B cell (primary cell): ENCODE results near the gene ERC2. TPM values are rescaled to one million over a fixed set of nuclear protein-coding genes. Genes with fewer than 3 reads are reported as not detected.

ENCODE experiments used
- ATAC-seq: fragments of 200-7000 bp; cut with Tn5 transposase; one replicate; pipeline ENCODE4 v1.10.0; 2021; ENCODE audit warnings: low read depth, mild to moderate bottlenecking, moderate number of reproducible peaks, moderate library complexity
- CTCF ChIA-PET: fragments of 350-600 bp; sonication (Branson Sonifier 250); formaldehyde crosslinking; loops from one replicate; lab custom pipeline; 2021; ENCODE audit warnings: antibody characterized with exemption, inconsistent platforms; lab: Charles Lee
- POLR2A ChIA-PET: fragments of 350-600 bp; sonication (Branson Sonifier 250); formaldehyde crosslinking; loops from one replicate; lab custom pipeline; 2021; ENCODE audit warnings: antibody characterized with exemption; lab: Charles Lee
- DNase-seq: peaks from one replicate; pipeline ENCODE4 v3.0.0; 2013
- H2AFZ ChIP-seq: 2 replicates; pipeline ENCODE4 v1.6.1; 2012; ENCODE audit warnings: mild to moderate bottlenecking, low read depth, low read length; ENCODE audit not compliant: insufficient read depth, poor library complexity, severe bottlenecking
- H3K27ac ChIP-seq, 2 donors: 1 replicate in 1 of 2; 2 replicates in 1 of 2; pipeline ENCODE4 v1.5.1; 2012 to 2013; ENCODE audit warnings: low read length in 2 of 2, mild to moderate bottlenecking in 2 of 2, moderate library complexity in 1 of 2
- H3K27me3 ChIP-seq, 4 experiments: fragments of 200-600 bp in 1 of 4; sonication (generic) in 1 of 4; replicated peaks in 1 of 4; 1 replicate in 2 of 4; 2 replicates in 2 of 4; pipeline versions ENCODE4 v1.6.1 to v1.7.0; 2013 to 2016; ENCODE audit warnings: low read length in 3 of 4, mild to moderate bottlenecking in 2 of 4, mixed read lengths in 1 of 4, moderate library complexity in 1 of 4; ENCODE audit not compliant: insufficient read depth in 4 of 4, control insufficient read depth in 3 of 4; ENCODE audit errors: control extremely low read depth in 1 of 4
- H3K36me3 ChIP-seq, 2 experiments: replicated peaks in 1 of 2; 1 replicate in 1 of 2; 2 replicates in 1 of 2; pipeline versions ENCODE4 v1.6.1 to v1.7.1; 2013; ENCODE audit warnings: low read length in 1 of 2; ENCODE audit not compliant: insufficient read depth in 2 of 2, control insufficient read depth in 1 of 2; ENCODE audit errors: control extremely low read depth in 1 of 2, extremely low read depth in 1 of 2
- H3K4me1 ChIP-seq, 2 donors: fragments of 200-600 bp in 1 of 2; sonication (generic) in 1 of 2; 1 replicate in 1 of 2; 2 replicates in 1 of 2; pipeline versions ENCODE4 v1.5.1 to v1.6.1; 2013 to 2017; ENCODE audit warnings: low read length in 2 of 2; ENCODE audit not compliant: control insufficient read depth in 2 of 2, insufficient read depth in 2 of 2
- H3K4me2 ChIP-seq: replicated peaks from 2 replicates; pipeline ENCODE3; 2012; ENCODE audit warnings: mild to moderate bottlenecking, low read depth, low read length; ENCODE audit not compliant: poor library complexity, severe bottlenecking
- H3K4me3 ChIP-seq, 5 experiments: fragments of 200-600 bp in 1 of 5; sonication (generic) in 1 of 5; 1 replicate in 3 of 5; 2 replicates in 2 of 5; pipeline versions ENCODE4 v1.5.1 to v1.7.0; 2011 to 2016; ENCODE audit warnings: low read length in 4 of 5, mild to moderate bottlenecking in 4 of 5, low read depth in 2 of 5, control low read depth in 1 of 5, moderate library complexity in 1 of 5; ENCODE audit not compliant: insufficient read depth in 1 of 5; ENCODE audit errors: control extremely low read depth in 1 of 5, extremely low read depth in 1 of 5
- H3K79me2 ChIP-seq: fragments of 200-600 bp; sonication (generic); one replicate; pipeline ENCODE4 v1.6.0; 2016; ENCODE audit warnings: low read length; ENCODE audit not compliant: control insufficient read depth, insufficient read depth
- H3K9ac ChIP-seq: fragments of 200-600 bp; sonication (generic); 2 replicates; pipeline ENCODE4 v1.6.1; 2017; ENCODE audit warnings: mild to moderate bottlenecking, low read length, moderate library complexity
- H3K9me3 ChIP-seq, 3 donors: one replicate each; pipeline versions ENCODE4 v1.6.1 to v1.7.1; 2013; ENCODE audit warnings: low read length in 2 of 3; ENCODE audit not compliant: control insufficient read depth in 2 of 3, insufficient read depth in 1 of 3; ENCODE audit errors: control extremely low read depth in 1 of 3
- H4K20me1 ChIP-seq: 2 replicates; pipeline ENCODE4 v1.6.0; 2012; ENCODE audit warnings: mild to moderate bottlenecking, low read length; ENCODE audit not compliant: insufficient read depth, control insufficient read depth, poor library complexity, severe bottlenecking
- H3K27ac Mint-ChIP-seq: one replicate; pipeline ENCODE4 v1.8.0; 2021; ENCODE audit warnings: mixed read lengths
- H3K27me3 Mint-ChIP-seq: one replicate; pipeline ENCODE4 v1.8.0; 2021; ENCODE audit warnings: mixed read lengths
- H3K4me1 Mint-ChIP-seq: one replicate; pipeline ENCODE4 v1.8.0; 2021; ENCODE audit warnings: mixed read lengths
- H3K4me3 Mint-ChIP-seq: one replicate; pipeline ENCODE4 v1.8.0; 2021; ENCODE audit warnings: mixed read lengths
- H3K9me3 Mint-ChIP-seq: one replicate; pipeline ENCODE4 v1.8.0; 2022; ENCODE audit warnings: mixed read lengths; ENCODE audit not compliant: insufficient read depth
- CTCF ChIP-seq: fragments of 200-600 bp; IDR thresholded peaks from one replicate; pipeline ENCODE4 v1.8.0; 2022; ENCODE audit warnings: antibody characterized with exemption, mild to moderate bottlenecking
- EZH2 ChIP-seq: IDR thresholded peaks from 2 replicates; pipeline ENCODE4 v1.6.1; 2012; ENCODE audit warnings: borderline replicate concordance, low read depth, mild to moderate bottlenecking, moderate library complexity, low read length; ENCODE audit not compliant: insufficient read depth, poor library complexity, severe bottlenecking
- WGBS: methylation state at CpG from one replicate; pipeline ENCODE4 v1.1.5; 2013; ENCODE audit warnings: missing lambda C conversion rate; ENCODE audit not compliant: insufficient coverage; 5-methylcytosine and 5-hydroxymethylcytosine counted together
- intact Hi-C: fragments of 100-400 bp; cut with micrococcal nuclease; formaldehyde crosslinking; loops from one replicate; pipeline ENCODE4 v1.10.0; 2022
- polyA plus RNA-seq: library from polyadenylated mRNA; depleted of rRNA; stranded (reverse); fragments of >200 nt; gene quantifications from 2 replicates; pipeline ENCODE4 v1.2.3, GENCODE V29; 2012
- total RNA-seq, 2 donors: library from RNA; stranded (reverse); fragments of 120-200 nt in 1 of 2; gene quantifications; 1 replicate in 1 of 2; 2 replicates in 1 of 2; pipeline versions ENCODE4 v1.2.3 to v1.2.4, GENCODE V29; 2013 to 2022

ERC2 gene
- total and polyA plus RNA-seq, 2 donors (not counting 1 experiment from before 2014, with no cell fraction given), result not detected

DNA sequence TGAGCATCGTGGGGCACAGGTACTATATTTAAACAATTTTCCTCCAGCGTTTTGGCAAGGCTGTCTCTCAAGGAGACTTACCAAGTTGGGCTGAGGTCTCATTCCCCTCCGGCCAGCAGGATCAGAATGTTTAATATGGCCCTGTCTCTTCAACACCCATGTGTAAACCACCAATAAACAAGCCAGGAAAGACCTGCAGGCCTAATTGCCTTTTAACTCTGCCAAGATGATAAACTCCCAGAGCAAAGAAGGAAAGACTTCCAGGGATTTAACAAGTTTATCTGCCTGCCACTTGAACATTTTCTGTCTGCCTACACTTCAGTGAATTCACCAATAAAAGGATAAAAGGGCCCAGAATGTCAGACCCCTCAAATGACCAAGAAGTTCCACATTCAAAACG is 850.9 kb downstream of the ERC2 start:
- no peak overlapping the region for H3K4me2 ChIP-seq

DNA sequence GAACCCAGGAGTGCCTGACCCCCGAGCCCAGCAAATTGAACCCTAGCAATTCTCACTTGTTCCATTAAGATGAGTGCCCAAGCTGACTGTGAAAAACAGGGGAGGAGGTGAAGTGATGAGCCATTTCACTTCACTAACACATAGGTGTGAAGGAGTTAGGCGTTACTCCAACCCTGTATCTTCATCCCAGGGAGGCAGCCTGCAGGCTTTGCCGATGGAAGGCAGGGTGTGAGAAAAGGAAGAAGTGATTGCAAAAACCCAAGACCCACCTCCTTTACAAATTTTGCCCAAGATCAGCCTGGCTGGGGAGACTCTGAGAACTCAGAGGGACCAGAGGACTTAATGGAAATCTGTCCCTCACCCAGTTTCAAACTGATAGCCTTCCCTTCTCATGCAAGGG is 851.5 kb downstream of the ERC2 start:
- no peak overlapping the region for H3K27ac ChIP-seq
- WGBS, result no CpG with 5 or more reads among the region's 3 CpGs

More for the DNA sequence above, 850.9 kb downstream of the ERC2 start:
- no peak for DNase-seq
- ChIA-PET POLR2A (no interaction called here), CTCF (no interaction called here)
- intact Hi-C loops, result no loop called here
- H3K4me1 Mint-ChIP-seq, result no peaks in the 10 kb centered on the region
- Histone ChIP-seq H3K27me3 (no peaks in the 10 kb centered on the region), H3K9me3 (no peaks in the 10 kb centered on the region), H4K20me1 (no peaks in the 10 kb centered on the region), H3K4me1 (no peaks in the 10 kb centered on the region), H3K4me3 (no peak overlapping the region), H2AFZ (no peak overlapping the region), H3K36me3 (no peaks in the 10 kb centered on the region), H3K9ac (no peak overlapping the region), H3K79me2 (no peaks in the 10 kb centered on the region), H3K27ac (no peak overlapping the region)
- peaks cover 3% of the 10 kb centered on the region for H3K27me3 Mint-ChIP-seq
- no peaks in the 10 kb centered on the region for H3K9me3 Mint-ChIP-seq
- no peak for ATAC-seq
- TF ChIP-seq EZH2 (no peak), CTCF (no peak)
- no peak overlapping the region for H3K4me3 Mint-ChIP-seq
- 93% methylated on average over 3 of the region's 4 CpGs for WGBS
- no peak overlapping the region for H3K27ac Mint-ChIP-seq

More for the DNA sequence above, 851.5 kb downstream of the ERC2 start:
- H3K9ac ChIP-seq, result no peak overlapping the region
- TF ChIP-seq CTCF (no peak), EZH2 (no peak)
- no peaks in the 10 kb centered on the region for H3K9me3 ChIP-seq
- no peaks in the 10 kb centered on the region for H4K20me1 ChIP-seq
- H3K27me3 Mint-ChIP-seq, result peaks cover 3% of the 10 kb centered on the region
- H3K27me3 ChIP-seq, result no peaks in the 10 kb centered on the region
- H3K4me1 Mint-ChIP-seq, result no peaks in the 10 kb centered on the region
- intact Hi-C loops, result no loop called here
- no peaks in the 10 kb centered on the region for H3K36me3 ChIP-seq
- DNase-seq, result no peak
- no peak overlapping the region for H2AFZ ChIP-seq
- no peaks in the 10 kb centered on the region for H3K4me1 ChIP-seq
- no peaks in the 10 kb centered on the region for H3K79me2 ChIP-seq
- no peak overlapping the region for H3K4me3 ChIP-seq
- no peak for ATAC-seq
- ChIA-PET POLR2A (no interaction called here), CTCF (no interaction called here)
- H3K9me3 Mint-ChIP-seq, result no peaks in the 10 kb centered on the region
- H3K4me2 ChIP-seq, result no peak overlapping the region
- H3K27ac Mint-ChIP-seq, result no peak overlapping the region
- no peak overlapping the region for H3K4me3 Mint-ChIP-seq
